KOPT-K1 (cell line): Measurements from ENCODE around the gene CLEC20A.

Source experiments
- H3K27ac ChIP-seq: fragments of 200-600 bp; sonication (generic); 2 replicates; pipeline ENCODE4 v1.5.1; 2016; ENCODE audit warnings: antibody characterized with exemption, mild to moderate bottlenecking, low read depth, low read length; ENCODE audit not compliant: poor library complexity, severe bottlenecking
- H3K36me3 ChIP-seq: fragments of 200-600 bp; sonication (generic); 2 replicates; pipeline ENCODE4 v1.5.1; 2017; ENCODE audit warnings: antibody characterized with exemption, mild to moderate bottlenecking, low read length, moderate library complexity; ENCODE audit not compliant: insufficient read depth
- H3K9me3 ChIP-seq: fragments of 200-600 bp; sonication (generic); 2 replicates; pipeline ENCODE4 v1.5.1; 2017; ENCODE audit warnings: antibody characterized with exemption, low read length, mild to moderate bottlenecking; ENCODE audit not compliant: insufficient read depth, poor library complexity, severe bottlenecking

Gene CLEC20A

DNA sequence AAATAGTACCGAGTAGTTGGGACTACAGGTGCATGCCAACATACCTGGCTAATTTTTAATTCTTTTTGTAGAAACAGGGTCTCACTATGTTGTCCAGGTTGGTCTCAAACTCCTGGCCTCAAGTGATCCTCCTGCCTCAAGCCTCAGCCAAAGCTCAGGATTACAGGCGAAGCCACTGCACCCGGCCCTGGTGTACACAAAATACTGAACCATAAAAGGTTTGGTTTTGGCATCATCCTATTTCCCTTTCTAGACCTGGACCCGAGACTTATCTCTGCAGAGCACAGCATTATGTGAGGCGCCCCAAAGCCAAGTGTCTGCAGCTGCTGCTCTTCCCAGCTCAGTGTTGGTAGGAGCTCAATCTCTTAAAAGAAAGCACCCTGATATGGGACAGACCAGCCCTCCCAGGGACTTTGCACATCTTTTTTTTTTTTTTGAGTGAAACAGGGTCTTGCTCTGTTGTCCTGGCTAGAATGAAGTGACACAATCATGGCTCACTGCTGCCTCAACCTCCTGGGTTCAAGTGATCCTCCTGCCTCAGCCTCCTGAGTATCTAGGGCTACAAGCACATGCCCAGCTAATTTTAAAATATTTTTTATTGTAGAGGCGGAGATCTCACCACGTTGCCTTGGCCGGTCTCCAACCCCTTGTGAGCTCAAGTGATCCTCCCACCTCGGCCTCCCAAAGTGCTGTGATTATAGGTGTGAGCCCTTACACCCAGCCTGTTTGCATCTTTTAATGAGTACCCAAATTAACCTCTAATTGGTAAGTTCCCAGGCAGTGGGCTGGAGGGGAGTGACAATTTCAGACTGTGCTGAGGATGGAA lies 36.6 kb upstream of the CLEC20A start:
- Histone ChIP-seq H3K27ac (no peak overlapping the region), H3K36me3 (no peaks in the 10 kb centered on the region), H3K9me3 (no peaks in the 10 kb centered on the region)

DNA sequence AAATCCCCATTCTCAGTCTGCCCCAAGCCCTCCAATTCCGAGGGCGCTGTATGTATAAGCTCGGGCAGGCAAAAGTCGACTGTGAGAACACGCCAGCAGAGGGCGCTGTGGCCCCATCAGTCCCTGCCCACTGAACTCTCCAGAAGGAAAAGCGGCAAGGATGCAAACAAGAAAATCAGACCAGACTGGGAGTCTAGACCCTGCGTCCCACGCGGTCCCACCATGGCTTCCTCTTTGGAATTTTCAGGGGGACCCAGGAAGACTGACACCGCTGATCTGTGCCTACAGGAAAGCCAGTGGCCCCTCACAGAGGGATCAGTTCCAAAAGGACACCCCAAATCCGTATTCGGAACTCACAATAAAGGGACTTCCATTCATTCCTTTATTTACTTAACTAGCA lies 35.6 kb upstream of the CLEC20A start:
- H3K36me3 ChIP-seq: no peaks in the 10 kb centered on the region

DNA sequence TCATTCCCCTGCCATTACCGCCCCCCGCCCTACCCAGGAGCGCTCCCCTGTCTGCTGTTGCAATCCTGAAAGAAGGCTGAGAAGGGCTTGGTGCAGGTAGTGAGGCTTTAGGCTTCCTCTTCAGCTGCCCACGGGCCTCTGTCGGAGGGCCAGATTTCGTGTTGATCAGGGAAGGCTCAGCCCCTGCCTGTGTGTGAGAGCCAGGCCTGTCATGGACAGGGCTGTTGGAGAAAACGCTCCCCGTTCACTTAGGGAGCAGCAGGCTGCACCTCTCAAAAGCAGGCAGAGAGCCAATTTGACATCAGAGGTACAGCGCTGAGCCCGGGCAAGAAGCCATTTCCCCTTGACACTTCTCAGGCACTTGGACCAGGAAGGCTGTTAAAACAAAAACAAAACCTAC lies 35.1 kb upstream of the CLEC20A start:
- H3K27ac ChIP-seq: no peak overlapping the region
- H3K36me3 ChIP-seq: no peaks in the 10 kb centered on the region
- no peaks in the 10 kb centered on the region for H3K9me3 ChIP-seq

More for the DNA sequence above, 35.6 kb upstream of the CLEC20A start:
- Histone ChIP-seq H3K9me3 (no peaks in the 10 kb centered on the region), H3K27ac (no peak overlapping the region)

DNA sequence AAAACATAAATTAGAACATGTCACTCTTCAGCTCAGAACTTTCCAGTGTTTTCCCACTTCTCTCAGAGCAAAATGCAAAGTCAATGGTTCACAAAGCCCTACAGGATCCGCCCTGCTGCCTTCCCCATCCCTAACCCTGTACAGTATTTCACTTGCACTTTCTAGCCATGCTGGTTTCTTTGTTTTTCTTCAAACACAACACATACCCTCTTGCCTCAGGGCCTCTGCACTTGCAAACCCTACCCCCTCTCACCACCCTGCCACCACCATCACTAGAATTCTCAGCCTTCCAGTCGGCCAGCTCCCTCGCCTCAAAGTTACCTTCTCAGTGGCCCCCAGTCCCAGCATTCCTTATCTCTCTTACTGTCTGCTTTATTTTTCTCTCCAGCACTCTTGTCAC lies 33.7 kb upstream of the CLEC20A start:
- H3K27ac ChIP-seq: no peak overlapping the region
- no peaks in the 10 kb centered on the region for H3K36me3 ChIP-seq
- no peaks in the 10 kb centered on the region for H3K9me3 ChIP-seq

DNA sequence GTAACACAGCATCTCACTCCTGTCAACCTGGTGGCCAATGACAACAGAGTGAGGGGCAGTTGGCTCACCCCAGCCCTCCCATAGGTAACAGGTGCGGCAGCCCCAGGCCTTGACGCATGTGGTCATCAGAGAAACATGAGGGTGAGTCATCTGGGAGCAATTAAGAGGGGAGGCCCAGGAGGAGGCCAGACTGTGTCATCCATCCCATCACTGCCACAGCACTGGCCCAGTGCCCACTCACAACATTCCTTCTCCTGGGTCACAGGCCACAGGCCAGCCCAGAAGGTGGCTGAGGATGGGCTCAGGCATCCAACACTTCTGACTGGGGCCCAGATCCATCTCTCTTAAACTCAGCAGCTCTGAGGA lies 33.3 kb upstream of the CLEC20A start:
- Histone ChIP-seq H3K9me3 (no peaks in the 10 kb centered on the region), H3K27ac (no peak overlapping the region), H3K36me3 (no peaks in the 10 kb centered on the region)

DNA sequence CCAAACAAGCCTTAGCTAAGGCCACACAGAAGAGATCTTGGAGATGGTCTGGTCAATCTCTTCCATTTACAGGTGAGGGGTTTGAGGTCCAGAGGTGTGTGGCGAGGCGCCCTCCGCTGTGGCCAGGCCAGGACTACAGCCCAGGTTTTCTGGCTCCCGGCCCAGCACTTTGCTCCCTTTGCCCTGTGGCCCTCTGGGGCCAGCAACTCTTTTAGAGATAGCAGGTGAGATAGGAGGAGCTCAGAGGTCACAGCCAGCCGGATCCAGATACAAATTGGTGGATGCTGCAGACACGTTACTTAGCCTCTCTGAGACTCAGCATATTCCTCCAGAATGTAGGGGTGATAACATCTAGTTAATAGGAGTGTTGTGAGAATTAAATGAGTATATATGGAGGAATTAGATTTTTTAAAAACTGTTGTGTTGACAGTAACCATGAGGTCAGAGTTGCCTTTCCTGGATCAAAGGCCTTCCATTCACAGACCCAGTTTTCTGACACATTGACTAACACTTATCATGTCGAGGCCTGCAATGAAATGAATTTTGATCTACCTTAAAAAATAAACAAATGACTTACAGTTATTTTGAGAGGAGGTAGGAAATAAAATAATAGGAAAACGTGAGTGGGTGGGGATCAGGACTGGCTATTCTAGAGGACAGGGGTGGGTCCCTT lies 32.7 kb upstream of the CLEC20A start:
- H3K9me3 ChIP-seq: no peaks in the 10 kb centered on the region
- H3K36me3 ChIP-seq: no peaks in the 10 kb centered on the region
- H3K27ac ChIP-seq: no peak overlapping the region

DNA sequence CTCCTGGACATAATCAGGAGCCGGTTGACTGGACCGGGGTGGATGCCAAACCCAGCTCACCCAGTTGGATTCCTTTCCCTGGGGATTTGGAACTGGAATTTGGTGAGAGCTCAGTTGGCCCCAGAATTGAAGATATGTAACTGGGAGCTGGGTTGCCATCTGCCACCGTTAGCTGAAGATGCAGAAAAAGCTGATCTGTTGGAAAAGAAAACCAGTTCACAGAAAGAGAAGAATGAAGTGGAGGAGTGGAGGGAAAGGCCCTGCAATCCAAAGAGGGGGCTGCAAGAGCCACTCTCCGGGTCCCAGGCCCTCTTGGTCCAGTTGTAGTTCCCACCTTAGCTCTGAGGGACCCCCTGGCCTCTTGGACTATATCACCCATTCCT lies 32.2 kb upstream of the CLEC20A start:
- H3K27ac ChIP-seq: no peak overlapping the region
- no peaks in the 10 kb centered on the region for H3K9me3 ChIP-seq
- H3K36me3 ChIP-seq: no peaks in the 10 kb centered on the region

DNA sequence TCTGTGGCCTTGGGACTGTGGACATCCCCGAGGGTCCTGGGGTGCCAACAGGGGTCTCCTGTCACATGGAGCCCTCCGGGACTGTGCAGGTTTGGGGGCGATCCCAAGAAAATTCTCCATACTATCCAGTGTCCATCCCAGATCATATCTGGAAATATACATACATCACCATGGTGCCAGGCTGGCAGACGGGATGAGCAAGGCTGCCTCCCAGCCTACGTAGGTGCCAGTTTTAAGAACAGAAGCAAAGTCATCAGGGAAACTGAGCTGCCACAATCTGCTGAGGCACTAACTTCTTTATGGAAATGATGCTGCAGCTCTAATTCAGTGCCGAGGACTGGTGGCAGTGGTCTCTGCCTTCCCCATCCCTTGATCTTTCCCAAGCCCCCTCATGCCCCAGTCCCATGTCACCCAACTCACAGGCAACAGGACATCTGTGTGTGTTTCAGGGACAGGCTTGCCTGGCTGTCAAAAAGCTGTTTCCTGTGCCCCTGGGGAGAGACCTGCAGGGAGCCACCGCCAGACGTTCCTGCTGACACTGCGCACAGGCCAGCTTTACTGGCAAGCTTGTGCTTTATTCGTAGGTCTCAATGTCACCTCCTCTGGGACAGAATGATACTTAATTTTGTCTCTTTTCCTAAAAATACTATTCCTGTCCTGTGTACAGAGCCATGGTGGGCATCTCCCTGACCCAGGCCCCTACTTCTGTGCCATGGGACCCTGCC lies 31.6 kb upstream of the CLEC20A start:
- H3K27ac ChIP-seq: no peak overlapping the region
- H3K36me3 ChIP-seq: no peaks in the 10 kb centered on the region
- H3K9me3 ChIP-seq: no peaks in the 10 kb centered on the region

DNA sequence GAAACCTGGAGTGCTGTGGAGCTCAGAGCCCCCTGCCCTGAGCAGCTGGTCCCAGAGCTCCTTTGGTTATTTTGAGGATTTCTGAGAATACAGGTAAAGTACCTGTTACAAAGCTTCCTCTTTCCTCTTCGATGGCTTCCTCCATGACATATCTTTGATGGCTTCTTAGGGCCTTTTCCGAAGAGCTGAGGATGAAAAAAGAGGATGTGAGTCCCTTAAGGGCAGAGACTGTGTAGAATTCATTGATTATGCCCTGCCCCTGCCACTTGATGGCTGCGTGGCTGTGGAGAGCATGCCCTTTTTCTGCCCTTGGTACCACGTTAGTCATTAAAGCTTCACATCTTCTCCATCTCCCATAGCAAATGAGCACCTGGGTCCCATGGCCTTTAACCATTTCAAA lies 30.4 kb upstream of the CLEC20A start:
- Histone ChIP-seq H3K36me3 (no peaks in the 10 kb centered on the region), H3K9me3 (no peaks in the 10 kb centered on the region), H3K27ac (no peak overlapping the region)

DNA sequence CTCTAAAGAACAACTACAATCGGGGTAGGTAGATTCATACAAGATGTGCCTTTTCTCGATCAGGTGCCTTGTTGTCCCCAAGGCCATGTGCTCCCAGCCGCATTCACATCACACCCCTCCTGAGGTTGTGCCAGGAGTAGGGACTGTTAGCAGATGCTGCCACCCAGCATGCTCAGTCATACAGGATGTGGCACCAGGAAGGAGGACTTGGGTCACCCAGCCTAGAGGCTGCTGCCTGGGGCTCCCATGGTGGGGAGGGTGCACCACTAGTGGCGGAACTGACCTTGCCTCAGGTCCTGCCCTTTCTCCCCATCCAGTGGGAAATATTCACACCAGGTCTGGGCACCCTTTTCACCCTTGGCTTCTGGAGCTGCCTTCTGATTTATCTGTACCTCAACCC lies 24.5 kb upstream of the CLEC20A start:
- Histone ChIP-seq H3K27ac (no peak overlapping the region), H3K36me3 (no peaks in the 10 kb centered on the region), H3K9me3 (no peaks in the 10 kb centered on the region)

DNA sequence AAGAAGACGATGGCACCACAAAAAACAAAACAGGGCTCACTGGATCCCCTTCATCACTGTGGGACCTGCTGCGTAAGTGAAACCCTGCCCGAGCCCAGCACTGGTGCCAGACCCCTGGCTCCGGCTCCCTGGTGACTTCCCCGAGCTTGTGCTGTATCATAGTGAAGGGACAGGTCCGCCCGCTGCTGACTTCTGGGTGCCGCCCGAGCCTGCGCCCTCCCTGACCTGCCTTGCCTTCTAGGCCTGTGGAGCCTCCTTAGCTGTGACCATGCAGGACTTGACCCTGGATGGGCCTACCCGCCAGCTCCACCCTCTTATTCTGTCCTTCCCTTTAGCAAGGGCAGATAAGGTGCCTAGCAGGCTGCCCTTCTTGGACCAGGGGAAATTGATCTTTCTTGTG lies 24.0 kb upstream of the CLEC20A start:
- Histone ChIP-seq H3K9me3 (no peaks in the 10 kb centered on the region), H3K36me3 (no peaks in the 10 kb centered on the region), H3K27ac (no peak overlapping the region)

DNA sequence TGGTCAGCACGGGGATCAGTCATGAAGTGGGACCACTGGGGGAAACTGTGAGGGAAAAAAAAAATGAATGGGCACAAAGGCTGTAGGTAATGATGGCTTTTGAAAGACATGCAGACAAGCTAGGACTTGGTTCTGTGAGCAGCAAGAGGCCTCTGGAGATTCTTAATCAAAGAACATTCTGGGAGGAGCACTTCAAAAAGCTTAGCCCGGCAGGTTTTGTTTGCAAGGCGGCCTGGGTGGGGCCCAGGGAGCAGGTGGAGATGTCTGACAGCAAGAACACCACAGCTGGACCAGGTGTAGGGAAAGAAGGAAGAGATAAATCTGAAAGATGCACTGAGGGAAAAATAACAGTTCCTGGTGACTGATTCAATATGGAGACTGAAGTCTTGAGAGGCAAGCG lies 22.1 kb upstream of the CLEC20A start:
- Histone ChIP-seq H3K9me3 (no peaks in the 10 kb centered on the region), H3K36me3 (no peaks in the 10 kb centered on the region), H3K27ac (no peak overlapping the region)

DNA sequence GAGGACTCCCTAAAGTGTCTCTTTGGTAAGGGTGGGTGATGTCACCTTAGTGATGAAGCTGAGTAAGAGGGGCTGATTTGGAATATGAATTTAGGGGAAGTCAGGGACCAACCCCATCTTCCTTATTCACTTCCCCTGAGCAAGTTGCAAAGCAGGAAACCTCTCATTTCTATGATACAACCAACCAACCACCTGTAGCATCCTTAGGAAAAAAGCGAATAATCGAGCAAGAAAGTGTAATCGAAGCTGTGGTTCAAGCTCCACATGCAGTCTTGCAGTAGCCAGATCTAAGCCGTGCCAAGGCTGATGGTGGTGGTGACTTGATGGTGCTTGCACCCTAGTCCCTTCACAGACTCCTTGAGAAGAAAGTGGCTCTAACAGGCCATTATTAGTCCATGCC lies 19.3 kb upstream of the CLEC20A start:
- Histone ChIP-seq H3K9me3 (no peaks in the 10 kb centered on the region), H3K36me3 (no peaks in the 10 kb centered on the region), H3K27ac (no peak overlapping the region)

DNA sequence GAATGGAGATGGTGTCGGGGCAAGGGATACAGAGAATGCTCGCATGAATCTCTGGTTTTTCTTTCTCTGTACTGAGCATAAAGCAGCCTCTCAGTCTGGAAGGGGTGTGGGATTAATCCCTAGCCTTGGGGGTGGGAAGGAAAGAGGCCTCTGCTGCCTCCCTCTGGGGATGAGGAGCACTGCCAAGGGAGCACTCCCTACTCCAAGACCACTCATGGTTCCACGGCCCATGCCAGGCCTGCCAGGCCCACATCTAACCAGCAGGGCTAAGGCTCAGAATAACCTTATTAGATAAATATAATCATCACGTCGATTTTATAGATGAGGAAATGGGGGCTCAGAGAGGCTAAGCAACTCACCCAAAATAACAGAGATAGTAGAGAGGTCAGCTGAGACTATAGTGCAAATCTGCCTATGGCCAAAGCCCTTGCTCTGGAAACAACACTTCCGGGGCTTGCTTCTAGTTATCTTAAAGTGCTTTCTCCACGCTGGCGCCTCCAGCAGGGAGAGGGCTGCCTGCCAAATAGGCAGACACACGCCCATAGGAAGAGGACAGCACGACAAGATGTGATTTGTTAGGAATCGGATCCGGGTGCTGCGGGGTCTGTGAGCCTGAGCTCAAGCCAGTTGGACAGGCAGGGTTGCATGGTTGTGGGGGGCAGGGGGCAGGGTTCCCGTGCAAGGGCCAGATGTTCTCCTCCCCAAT lies 16.7 kb upstream of the CLEC20A start:
- H3K36me3 ChIP-seq: no peaks in the 10 kb centered on the region
- no peak overlapping the region for H3K27ac ChIP-seq
- no peaks in the 10 kb centered on the region for H3K9me3 ChIP-seq
